Common myeloid progenitor, CD34-positive (primary cell): Measurements from ENCODE around the gene ACTN1.

Source experiments
- CTCF ChIA-PET: fragments of 350-600 bp; sonication (Branson Sonifier 250); formaldehyde crosslinking; loops from one replicate; lab custom pipeline; 2021; ENCODE audit warnings: antibody characterized with exemption; lab: Charles Lee
- POLR2A ChIA-PET: fragments of 350-600 bp; sonication (Branson Sonifier 250); formaldehyde crosslinking; loops from one replicate; lab custom pipeline; 2021; ENCODE audit warnings: antibody characterized with exemption; lab: Charles Lee
- DNase-seq, 3 donors: peaks; one replicate each; pipeline versions ENCODE4 v3.0.0 to v3.0.0-alpha.2; 2013
- H3K27ac ChIP-seq, 2 experiments: 1 replicate in 1 of 2; 2 replicates in 1 of 2; pipeline ENCODE4 v1.7.0; 2013; ENCODE audit warnings: inconsistent platforms in 2 of 2, low read length in 2 of 2, mild to moderate bottlenecking in 2 of 2, low read depth in 1 of 2, moderate library complexity in 1 of 2; ENCODE audit not compliant: severe bottlenecking in 2 of 2, insufficient read depth in 1 of 2, poor library complexity in 1 of 2
- H3K27me3 ChIP-seq, 5 experiments: replicated peaks in 2 of 5; 1 replicate in 3 of 5; 2 replicates in 2 of 5; pipeline versions ENCODE4 v1.6.1 to v1.7.0; 2013; ENCODE audit warnings: low read length in 4 of 5, mild to moderate bottlenecking in 2 of 5, moderate library complexity in 2 of 5, inconsistent platforms in 1 of 5; ENCODE audit not compliant: insufficient read depth in 5 of 5, control insufficient read depth in 4 of 5
- H3K36me3 ChIP-seq, 4 experiments: 1 replicate in 2 of 4; 2 replicates in 2 of 4; pipeline versions ENCODE4 v1.6.1 to v1.7.0; 2013; ENCODE audit warnings: low read length in 3 of 4, control low read depth in 1 of 4, mild to moderate bottlenecking in 1 of 4; ENCODE audit not compliant: control insufficient read depth in 4 of 4, insufficient read depth in 4 of 4
- H3K4me1 ChIP-seq, 4 experiments: 1 replicate in 3 of 4; 2 replicates in 1 of 4; pipeline versions ENCODE4 v1.6.1 to v1.7.1; 2013; ENCODE audit warnings: low read length in 3 of 4, mild to moderate bottlenecking in 3 of 4, control low read depth in 1 of 4, inconsistent platforms in 1 of 4, moderate library complexity in 1 of 4; ENCODE audit not compliant: control insufficient read depth in 4 of 4, insufficient read depth in 4 of 4; ENCODE audit errors: control extremely low read depth in 1 of 4
- H3K4me3 ChIP-seq, 7 experiments: 1 replicate in 4 of 7; 2 replicates in 3 of 7; pipeline versions ENCODE4 v1.5.1 to v1.7.0; 2013; ENCODE audit warnings: mild to moderate bottlenecking in 7 of 7, low read length in 6 of 7, moderate library complexity in 6 of 7, inconsistent platforms in 2 of 7, low read depth in 2 of 7, control low read depth in 1 of 7; ENCODE audit not compliant: insufficient read depth in 4 of 7, control insufficient read depth in 1 of 7; ENCODE audit errors: extremely low read depth in 1 of 7
- H3K9me3 ChIP-seq, 5 experiments: 1 replicate in 4 of 5; 2 replicates in 1 of 5; pipeline versions ENCODE4 v1.6.1 to v1.7.1; 2013; ENCODE audit warnings: low read length in 4 of 5, mild to moderate bottlenecking in 2 of 5, inconsistent platforms in 1 of 5, low read depth in 1 of 5, moderate library complexity in 1 of 5; ENCODE audit not compliant: control insufficient read depth in 4 of 5, insufficient read depth in 2 of 5; ENCODE audit errors: control extremely low read depth in 1 of 5
- WGBS: methylation state at CpG from one replicate; pipeline ENCODE4 v1.1.5; 2013; ENCODE audit not compliant: insufficient coverage; 5-methylcytosine and 5-hydroxymethylcytosine counted together

Gene ACTN1

GRCh38 chr14:68877993-68878575, 101.0 kb downstream of the ACTN1 start:
- H3K27me3 ChIP-seq: no peaks in the 10 kb centered on the region
- H3K36me3 ChIP-seq: peaks cover 8 to 90% (median 70%) of the 10 kb centered on the region in 4 experiments
- no peak for DNase-seq
- CTCF ChIA-PET: interaction anchor here (1.5 kb wide), 1 partner anchor 11 kb away, joined by 3 read pairs; no protein-coding TSS in a partner anchor
- 96% methylated on average over 16 of the region's 18 CpGs for WGBS
- H3K4me3 ChIP-seq: no peak overlapping the region
- no peaks in the 10 kb centered on the region for H3K9me3 ChIP-seq
- H3K4me1 ChIP-seq: no peaks in the 10 kb centered on the region
- no peak overlapping the region for H3K27ac ChIP-seq
- POLR2A ChIA-PET: no interaction called here

GRCh38 chr14:68876976-68877375, 102.1 kb downstream of the ACTN1 start:
- Histone ChIP-seq H3K36me3 (peaks cover 7 to 90% (median 69%) of the 10 kb centered on the region in 4 experiments), H3K4me3 (no peak overlapping the region), H3K9me3 (no peaks in the 10 kb centered on the region), H3K27ac (no peak overlapping the region), H3K4me1 (no peaks in the 10 kb centered on the region), H3K27me3 (no peaks in the 10 kb centered on the region)
- WGBS: 100% methylated on average over 6 of the region's 6 CpGs
- ChIA-PET POLR2A (no interaction called here), CTCF (interaction anchor here (1.5 kb wide), 1 partner anchor 10 kb away, joined by 3 read pairs; no protein-coding TSS in a partner anchor)
- no peak for DNase-seq

GRCh38 chr14:68874746-68875155, 104.4 kb downstream of the ACTN1 start:
- H3K4me3 ChIP-seq: no peak overlapping the region
- DNase-seq: no peak
- H3K27me3 ChIP-seq: no peaks in the 10 kb centered on the region
- POLR2A ChIA-PET: no interaction called here
- 99% methylated on average over 20 of the region's 37 CpGs for WGBS
- H3K9me3 ChIP-seq: no peaks in the 10 kb centered on the region
- CTCF ChIA-PET: interaction anchor here (1.9 kb wide), 1 partner anchor 12 kb away, joined by 5 read pairs; no protein-coding TSS in a partner anchor
- H3K4me1 ChIP-seq: no peaks in the 10 kb centered on the region
- H3K27ac ChIP-seq: no peak overlapping the region
- H3K36me3 ChIP-seq: peaks cover 7 to 78% (median 56%) of the 10 kb centered on the region in 4 experiments

GRCh38 chr14:68873376-68873775, 105.7 kb downstream of the ACTN1 start:
- Histone ChIP-seq H3K36me3 (peaks cover 4 to 67% (median 45%) of the 10 kb centered on the region in 4 experiments), H3K27ac (no peak overlapping the region), H3K27me3 (no peaks in the 10 kb centered on the region), H3K9me3 (no peaks in the 10 kb centered on the region), H3K4me1 (no peaks in the 10 kb centered on the region), H3K4me3 (no peak overlapping the region)
- no peak for DNase-seq
- POLR2A ChIA-PET: interaction anchor here (0.6 kb wide), 1 partner anchor 705 kb away, joined by 4 read pairs; no protein-coding TSS in a partner anchor
- CTCF ChIA-PET: interaction anchor here (0.9 kb wide), 1 partner anchor 239 kb away, joined by 3 read pairs; no protein-coding TSS in a partner anchor
- WGBS: 100% methylated on average over 5 of the region's 5 CpGs

- H3K27ac ChIP-seq: no peak overlapping the region
- no peak overlapping the region for H3K4me3 ChIP-seq
- H3K9me3 ChIP-seq: no peaks in the 10 kb centered on the region
- WGBS: 75% methylated on average over 2 of the region's 2 CpGs
- H3K27me3 ChIP-seq: no peaks in the 10 kb centered on the region
- ChIA-PET POLR2A (no interaction called here), CTCF (interaction anchor here (1.1 to 2.6 kb wide), 4 partner anchors 8 to 237 kb away, joined by 3 to 10 read pairs (median 6); no protein-coding TSS in a partner anchor)
- peaks cover 2 to 48% (median 34%) of the 10 kb centered on the region in 4 experiments for H3K36me3 ChIP-seq
- no peak for DNase-seq
- no peaks in the 10 kb centered on the region for H3K4me1 ChIP-seq
Measured at GRCh38 chr14:68871392-68871791, 107.7 kb downstream of the ACTN1 start.

- H3K4me3 ChIP-seq: no peak overlapping the region
- POLR2A ChIA-PET: no interaction called here
- H3K27ac ChIP-seq: no peak overlapping the region
- H3K36me3 ChIP-seq: peaks cover 0 to 8% (median 6%) of the 10 kb centered on the region in 4 experiments
- peaks cover 3 to 15% (median 9%) of the 10 kb centered on the region in 5 experiments for H3K9me3 ChIP-seq
- CTCF ChIA-PET: interaction anchor here (1.3 to 3.2 kb wide), 6 partner anchors 11 to 241 kb away, joined by 3 to 19 read pairs (median 4); no protein-coding TSS in a partner anchor
- no peaks in the 10 kb centered on the region for H3K27me3 ChIP-seq
- no peak for DNase-seq
- H3K4me1 ChIP-seq: no peaks in the 10 kb centered on the region
Measured at GRCh38 chr14:68866991-68867533, 112.0 kb downstream of the ACTN1 start.

GRCh38 chr14:68865542-68865941, 113.6 kb downstream of the ACTN1 start:
- Histone ChIP-seq H3K4me3 (no peak overlapping the region), H3K9me3 (peaks cover 3 to 15% (median 9%) of the 10 kb centered on the region in 5 experiments), H3K36me3 (no peaks in the 10 kb centered on the region), H3K27me3 (no peaks in the 10 kb centered on the region), H3K4me1 (no peaks in the 10 kb centered on the region), H3K27ac (no peak overlapping the region)
- CTCF ChIA-PET: interaction anchor here (0.9 to 5.3 kb wide), 3 partner anchors 214 to 242 kb away, joined by 3 to 44 read pairs (median 19); no protein-coding TSS in a partner anchor
- DNase-seq: peak in 1 of 3 donors; percentile 16
- POLR2A ChIA-PET: no interaction called here
- WGBS: 100% methylated on average over 1 of the region's 2 CpGs
